GM18526 (cell line): ENCODE results near the gene TIPRL.

ENCODE experiments used
- POLR2A ChIP-seq: IDR thresholded peaks from 3 replicates; pipeline ENCODE4 v1.6.1; 2011; ENCODE audit not compliant: insufficient read length; ENCODE audit errors: extremely low read depth

TIPRL gene

GRCh38 chr1:168225476-168226190 is 46.9 kb downstream of the TIPRL start, which contains the start of gene SFT2D2:
SFT2D2 (plus strand) TSS chr1:168226004; CDS start chr1:168226080, 76 bp downstream.
- TF ChIP-seq POLR2A, result peak; percentile 69

GRCh38 chr1:168227620-168228019 is 48.9 kb downstream of the TIPRL start:
- no peak for TF ChIP-seq POLR2A

DNA sequence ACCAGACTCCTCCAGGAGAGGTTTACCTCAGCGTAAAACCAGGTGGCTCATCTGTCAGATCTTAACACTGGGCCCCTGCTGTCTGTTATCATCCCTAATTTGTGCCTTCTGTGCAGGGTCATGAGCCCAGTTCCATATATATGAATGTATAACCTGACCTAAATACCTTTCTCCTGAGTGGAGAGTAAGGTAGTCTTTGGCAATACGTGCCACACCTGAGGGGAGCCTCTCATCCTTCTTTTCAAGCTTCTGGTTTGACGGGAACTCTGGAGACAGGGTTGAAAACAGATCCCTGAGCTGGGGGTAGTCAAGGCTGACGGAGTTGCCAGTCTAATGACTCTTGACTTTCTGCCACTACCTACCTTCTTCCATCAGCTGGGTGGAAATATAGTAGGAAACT is 51.1 kb downstream of the TIPRL start:
- no peak for TF ChIP-seq POLR2A

DNA sequence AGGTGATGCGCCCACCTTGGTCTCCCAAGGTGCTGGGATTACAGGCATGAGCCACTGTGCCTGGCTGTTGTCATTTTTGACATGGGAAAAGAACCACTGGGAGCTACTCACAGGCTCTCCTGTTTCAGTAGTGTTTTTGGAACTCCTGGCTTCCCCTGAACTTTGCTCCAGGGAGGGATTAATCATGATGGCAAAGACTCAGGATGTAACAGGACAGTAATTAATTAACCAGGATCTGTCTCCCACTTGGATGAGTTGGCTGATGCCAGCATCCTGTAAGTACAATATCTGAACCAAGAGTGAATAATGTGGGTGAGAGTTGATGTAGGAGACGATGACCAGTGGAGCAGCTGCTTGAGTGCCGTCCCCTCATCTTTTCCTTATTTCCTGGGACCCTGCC is 51.9 kb downstream of the TIPRL start:
- no peak for TF ChIP-seq POLR2A

DNA sequence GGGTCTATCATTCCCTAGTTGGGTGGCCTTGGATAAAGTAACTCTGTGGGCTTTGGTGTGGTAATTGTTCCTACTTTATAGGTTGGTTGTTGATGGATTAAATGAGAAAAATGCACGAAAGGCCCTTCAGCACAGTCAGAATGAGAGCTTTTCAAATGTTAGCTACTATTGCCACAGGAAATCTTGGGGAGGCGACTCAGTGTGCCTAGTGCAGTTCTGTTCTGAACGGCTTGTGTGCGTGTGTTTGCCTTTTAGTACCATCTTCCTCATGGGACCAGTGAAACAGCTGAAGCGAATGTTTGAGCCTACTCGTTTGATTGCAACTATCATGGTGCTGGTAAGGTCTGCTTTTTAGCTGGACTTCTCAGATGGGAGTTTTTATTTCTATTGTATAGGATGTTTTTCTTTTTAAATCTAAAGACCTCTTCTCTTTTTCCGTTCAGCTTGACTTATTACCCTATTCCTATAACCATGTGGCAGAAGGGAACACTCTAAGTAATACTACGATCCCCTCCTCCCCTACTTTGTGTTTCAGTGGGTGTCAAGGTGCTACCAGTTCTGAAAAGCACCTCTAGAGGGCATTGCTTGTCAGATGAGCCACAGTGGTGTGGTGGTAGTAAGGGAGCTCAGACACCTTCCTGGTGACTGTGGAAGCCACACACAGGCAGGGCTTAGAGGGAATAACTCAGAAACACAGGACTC is 56.2 kb downstream of the TIPRL start:
- no peak for TF ChIP-seq POLR2A

- TF ChIP-seq POLR2A, result no peak
Observed at GRCh38 chr1:168235548-168235885, 56.8 kb downstream of the TIPRL start.

DNA sequence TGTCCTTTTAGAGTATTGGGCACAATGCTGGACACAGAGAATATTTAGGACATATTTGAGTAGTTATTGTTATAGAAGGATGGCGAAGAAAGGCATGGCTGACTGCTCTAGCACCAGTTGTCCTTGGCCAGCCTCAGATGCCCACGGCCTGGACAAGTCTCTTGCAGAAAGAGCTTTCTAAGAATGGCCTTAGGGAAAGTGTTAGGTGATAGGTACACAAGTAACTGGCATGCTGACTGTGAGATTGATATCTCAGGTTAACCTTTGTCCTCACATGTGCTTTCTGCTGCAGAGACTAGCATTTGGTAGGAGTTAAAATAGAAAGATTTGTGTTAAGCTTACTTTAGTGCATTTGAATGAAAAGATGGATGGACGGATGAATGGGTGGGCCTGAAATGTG is 57.2 kb downstream of the TIPRL start:
- no peak for TF ChIP-seq POLR2A

GRCh38 chr1:168236836-168237611 is 58.3 kb downstream of the TIPRL start:
- TF ChIP-seq POLR2A, result no peak

GRCh38 chr1:168243198-168243597 is 64.4 kb downstream of the TIPRL start:
- no peak for TF ChIP-seq POLR2A

DNA sequence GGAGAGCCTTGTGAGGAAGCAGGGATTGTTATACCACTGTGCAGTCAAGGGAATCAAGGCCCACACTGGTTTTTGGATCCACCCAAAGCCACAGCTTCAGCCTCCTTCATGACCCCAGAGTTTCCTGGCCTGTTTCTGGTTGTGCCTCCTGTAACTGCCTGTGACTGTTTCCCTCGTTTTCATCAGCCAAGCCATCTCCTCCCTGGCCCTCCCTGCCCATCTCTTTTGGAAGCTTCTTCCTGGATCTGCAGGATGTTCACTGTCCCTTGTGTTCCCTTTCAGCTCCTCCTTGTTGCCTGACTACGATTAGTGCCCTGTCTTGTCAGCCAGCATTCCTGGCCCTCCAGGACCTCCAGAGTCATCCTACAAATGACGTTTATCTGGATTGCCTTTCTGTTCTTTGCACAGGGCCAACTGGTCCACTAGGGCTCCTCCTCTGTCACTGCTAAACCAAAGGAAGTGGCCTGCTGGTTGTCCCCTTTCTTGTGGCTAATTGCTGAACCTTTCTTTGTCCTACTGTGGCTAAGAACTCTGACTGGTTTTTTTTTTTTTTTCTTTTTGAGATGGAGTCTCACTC is 65.0 kb downstream of the TIPRL start:
- no peak for TF ChIP-seq POLR2A

DNA sequence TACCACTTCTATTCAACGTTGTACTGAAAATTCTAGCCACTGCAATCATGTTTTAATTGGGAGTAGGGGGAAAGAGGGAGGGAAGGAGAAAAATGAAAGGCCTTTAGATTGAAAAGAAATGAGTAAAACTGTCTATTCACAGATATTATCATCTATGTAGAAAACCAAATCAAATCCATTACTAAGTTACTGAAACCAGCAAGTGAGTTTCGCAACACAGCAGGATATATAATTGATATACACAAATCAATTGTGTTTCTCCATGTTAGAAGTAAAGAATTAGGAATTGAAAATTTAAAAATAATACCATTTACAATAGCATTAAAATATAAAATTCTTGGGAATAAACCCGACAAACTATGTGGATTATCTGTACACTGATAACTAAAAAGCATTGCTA is 66.3 kb downstream of the TIPRL start:
- no peak for TF ChIP-seq POLR2A

- no peak for TF ChIP-seq POLR2A
Observed at GRCh38 chr1:168246506-168246905, 67.7 kb downstream of the TIPRL start.
